GM12878 (cell line): ENCODE results near the gene DLK1. TPM values are rescaled to one million over a fixed set of nuclear protein-coding genes. Genes with fewer than 3 reads are reported as not detected.

Experiments used
- ATAC-seq: fragments of 200-7000 bp; cut with Tn5 transposase; 3 replicates; pipeline ENCODE4 v1.9.1; 2020; ENCODE audit warnings: mild to moderate bottlenecking, moderate library complexity
- BruUV-seq: library from RNA; stranded (reverse); fragments of 400-500 nt; replicated peaks from 2 replicates; lab custom pipeline; 2021; lab: Mats Ljungman, UMichigan
- CTCF ChIA-PET: fragments of 300-600 bp; sonication (Branson Sonifier 250); formaldehyde crosslinking; extraction: SDS; loops from one replicate; lab custom pipeline; 2021; ENCODE audit warnings: inconsistent platforms; lab: Yijun Ruan, JAX
- POLR2A ChIA-PET: fragments of 350-600 bp; formaldehyde crosslinking; extraction: SDS; loops from one replicate; lab custom pipeline; 2021; ENCODE audit warnings: inconsistent platforms; lab: Charles Lee
- RAD21 ChIA-PET: fragments of 300-600 bp; sonication (Branson Sonifier 250); formaldehyde crosslinking; loops from one replicate; lab custom pipeline; 2023; ENCODE audit warnings: antibody characterized with exemption; ENCODE audit not compliant: unreplicated experiment; lab: Charles Lee
- SMC1A ChIA-PET: fragments of 300-600 bp; sonication (Branson Sonifier 250); formaldehyde crosslinking; loops from one replicate; lab custom pipeline; 2023; ENCODE audit not compliant: unreplicated experiment, uncharacterized antibody; lab: Charles Lee
- DNase-seq: peaks from one replicate; pipeline ENCODE4 v3.0.0-alpha.2; 2011; ENCODE audit warnings: low read depth, low spot score
- FAIRE-seq: peaks from 3 replicates; lab custom pipeline; 2011; peaks lifted over from hg19 to GRCh38; lab: Jason Lieb, UNC
- H2AFZ ChIP-seq: 2 replicates; pipeline ENCODE4 v1.6.0; 2011; ENCODE audit warnings: low read depth, low read length, control low read depth; ENCODE audit not compliant: control insufficient read depth
- H3K27ac ChIP-seq: 2 replicates; pipeline ENCODE4 v1.5.1; 2011; ENCODE audit warnings: control low read depth; ENCODE audit not compliant: control insufficient read depth, insufficient read depth
- H3K27me3 ChIP-seq, 2 experiments: replicated peaks in 1 of 2; 2 replicates each; pipeline versions ENCODE4 v1.6.0 to v1.6.1; 2011; ENCODE audit warnings: low read length in 1 of 2; ENCODE audit not compliant: control insufficient read depth in 2 of 2, insufficient read depth in 2 of 2
- H3K36me3 ChIP-seq, 2 experiments: 2 replicates each; pipeline ENCODE4 v1.5.1; 2011; ENCODE audit warnings: low read length in 1 of 2; ENCODE audit not compliant: control insufficient read depth in 2 of 2, insufficient read depth in 2 of 2
- H3K4me1 ChIP-seq: 2 replicates; pipeline ENCODE4 v1.6.1; 2011; ENCODE audit warnings: mild to moderate bottlenecking, low read length, moderate library complexity, mixed read lengths; ENCODE audit not compliant: control insufficient read depth, insufficient read depth
- H3K4me2 ChIP-seq: 2 replicates; pipeline ENCODE4 v1.6.0; 2011; ENCODE audit warnings: control low read depth; ENCODE audit not compliant: control insufficient read depth, insufficient read depth
- H3K4me3 ChIP-seq: fragments of 200-600 bp; sonication (generic); 2 replicates; pipeline ENCODE4 v1.5.1; 2016
- H3K79me2 ChIP-seq: 2 replicates; pipeline ENCODE4 v1.6.0; 2011; ENCODE audit warnings: low read length; ENCODE audit not compliant: control insufficient read depth, insufficient read depth
- H3K9ac ChIP-seq: 2 replicates; pipeline ENCODE4 v1.8.0; 2011; ENCODE audit warnings: low read length, control low read depth, mixed read lengths; ENCODE audit not compliant: control insufficient read depth, insufficient read depth
- H3K9me3 ChIP-seq: replicated peaks from 3 replicates; pipeline ENCODE4 v1.5.1; 2011; ENCODE audit warnings: mild to moderate bottlenecking, low read length; ENCODE audit not compliant: control insufficient read depth, insufficient read depth
- H4K20me1 ChIP-seq: 2 replicates; pipeline ENCODE4 v1.6.0; 2011; ENCODE audit not compliant: control insufficient read depth, insufficient read depth
- EED ChIP-seq: sonication (generic); IDR thresholded peaks from 2 replicates; pipeline ENCODE4 v1.6.1; 2016; ENCODE audit warnings: antibody characterized with exemption, low read depth
- IRF5 ChIP-seq: fragments of 450-650 bp; IDR thresholded peaks from 2 replicates; pipeline ENCODE4 v1.6.1; 2017; ENCODE audit warnings: borderline replicate concordance
- MTA2 ChIP-seq: fragments of 450-650 bp; IDR thresholded peaks from 2 replicates; pipeline ENCODE4 v1.6.1; 2016; ENCODE audit warnings: low read depth, mild to moderate bottlenecking, moderate library complexity
- NFXL1 ChIP-seq: fragments of 450-650 bp; IDR thresholded peaks from 2 replicates; pipeline ENCODE4 v1.6.1; 2017; ENCODE audit warnings: antibody characterized with exemption, mild to moderate bottlenecking, borderline replicate concordance
- NR2C1 ChIP-seq: fragments of 450-650 bp; IDR thresholded peaks from 2 replicates; pipeline ENCODE4 v1.6.1; 2017; ENCODE audit warnings: antibody characterized with exemption, mild to moderate bottlenecking, moderate library complexity
- PKNOX1 ChIP-seq: fragments of 450-650 bp; IDR thresholded peaks from 2 replicates; pipeline ENCODE4 v1.6.1; 2016; ENCODE audit warnings: mild to moderate bottlenecking
- POLR2AphosphoS2 ChIP-seq: IDR thresholded peaks from 2 replicates; pipeline ENCODE4 v1.6.1; 2011; ENCODE audit warnings: low read depth, mild to moderate bottlenecking, low read length, improper control_type of control experiment, moderate library complexity
- SIX5 ChIP-seq: IDR thresholded peaks from 2 replicates; pipeline ENCODE4 v1.6.1; 2011; ENCODE audit warnings: mild to moderate bottlenecking, low read depth, low read length, moderate library complexity; ENCODE audit not compliant: severe bottlenecking
- SKIL ChIP-seq: fragments of 450-650 bp; IDR thresholded peaks from 2 replicates; pipeline ENCODE4 v1.6.1; 2017; ENCODE audit warnings: mild to moderate bottlenecking, low read depth, inconsistent platforms; ENCODE audit not compliant: poor library complexity, severe bottlenecking
- SREBF1 ChIP-seq: IDR thresholded peaks from 2 replicates; pipeline ENCODE4 v1.6.1; 2012; ENCODE audit warnings: mild to moderate bottlenecking, low read length
- ZBED1 ChIP-seq: IDR thresholded peaks from 2 replicates; pipeline ENCODE4 v1.6.1; 2016; ENCODE audit warnings: borderline replicate concordance
- ZNF274 ChIP-seq: IDR thresholded peaks from one replicate; pipeline ENCODE4 v1.8.0; 2011; ENCODE audit not compliant: insufficient read length, insufficient read depth
- ZNF687 ChIP-seq: fragments of 450-650 bp; IDR thresholded peaks from 2 replicates; pipeline ENCODE4 v1.6.1; 2017; ENCODE audit warnings: mild to moderate bottlenecking, moderate library complexity
- WGBS: methylation state at CpG from one replicate; pipeline ENCODE4 v1.1.6; 2016; ENCODE audit warnings: low lambda C conversion rate; ENCODE audit not compliant: insufficient replicate concordance, insufficient coverage; ENCODE audit errors: missing lambda C conversion rate; 5-methylcytosine and 5-hydroxymethylcytosine counted together
- in situ Hi-C: fragments of 300-500 bp; cut with MboI; formaldehyde crosslinking; loops from 9 replicates; pipeline ENCODE4 v1.14.3; 2018; ENCODE audit warnings: mixed read lengths
- intact Hi-C: fragments of 100-400 bp; cut with micrococcal nuclease; formaldehyde crosslinking; loops from one replicate; pipeline ENCODE4 v1.14.2; 2022; ENCODE audit not compliant: unreplicated experiment
- polyA plus RNA-seq, 11 experiments: library from polyadenylated mRNA; depleted of rRNA in 4 of 11; unstranded in 6 of 11; stranded (reverse) in 5 of 11; fragments of >200 nt; fragmentation: Nextera tagmentation in 4 of 11; fragmentation: Illumina TruSeq in 1 of 11; extraction: Ambion mirVana in 4 of 11; extraction: Trizol in 1 of 11; gene quantifications; 1 replicate in 1 of 11; 2 replicates in 10 of 11; pipeline versions ENCODE4 v1.2.1 to v1.2.3, GENCODE V29; 2011 to 2016; ENCODE audit warnings: inconsistent platforms in 2 of 11, missing spikeins in 2 of 11, low read depth in 1 of 11
- total RNA-seq, 4 experiments: library from RNA; depleted of rRNA in 3 of 4; stranded (reverse); fragments of >200 nt in 3 of 4; fragmentation: Illumina TruSeq in 1 of 4; extraction: Trizol in 1 of 4; gene quantifications; 2 replicates each; pipeline versions ENCODE4 v1.2.1 to v1.2.3, GENCODE V29; 2013 to 2021

DLK1 gene
- total and polyA plus RNA-seq, 10 of the 15 experiments (the other 5 are each of a cell fraction or from before 2014, with no cell fraction given): 0.87 TPM; not detected in 9

- no peak for TF ChIP-seq ZBED1
These were observed 3.4 kb upstream of the DLK1 start (continued) for GRCh38 chr14:100723135-100723829.

- ATAC-seq: no peak
- H3K9me3 ChIP-seq: no peaks in the 10 kb centered on the region
- intact Hi-C loops: no loop called here
- H3K4me2 ChIP-seq: no peak overlapping the region
- ChIA-PET SMC1A (no interaction called here), CTCF (no interaction called here), RAD21 (no interaction called here), POLR2A (no interaction called here)
- BruUV-seq: no TSS peak
- no peak overlapping the region for H3K9ac ChIP-seq
- no peaks in the 10 kb centered on the region for H4K20me1 ChIP-seq
- no peak overlapping the region for H3K4me3 ChIP-seq
- no peaks in the 10 kb centered on the region for H3K36me3 ChIP-seq
- H2AFZ ChIP-seq: no peak overlapping the region
- 14% methylated on average over 14 of the region's 14 CpGs for WGBS
- no peak for FAIRE-seq
- H3K79me2 ChIP-seq: no peaks in the 10 kb centered on the region
- no peak for DNase-seq
- H3K4me1 ChIP-seq: no peaks in the 10 kb centered on the region
- H3K27me3 ChIP-seq: peaks cover 0 to 2% of the 10 kb centered on the region in 2 experiments; a peak in 2 of 4 replicates
- no peak overlapping the region for H3K27ac ChIP-seq
- in situ Hi-C loops: no loop called here
- TF ChIP-seq SKIL (no peak), EED (no peak), MTA2 (no peak), SIX5 (no peak), ZNF274 (no peak), ZNF687 (no peak), IRF5 (no peak), SREBF1 (no peak), NR2C1 (no peak), POLR2AphosphoS2 (no peak), PKNOX1 (no peak), NFXL1 (no peak)
These were observed 2.8 kb upstream of the DLK1 start for GRCh38 chr14:100723830-100724437.
